ENCODE measurements around the gene ROMO1. TPM values are rescaled to one million over a fixed set of nuclear protein-coding genes. Genes with fewer than 3 reads are reported as not detected.
"Not testable (repeated sequence)": the region's sequence is repeated elsewhere in the genome, so short reads cannot be mapped to it uniquely, and the experiment has no call there.

ROMO1 gene
- total and polyA plus RNA-seq, 5 experiments from 2014 or later: 39.7 to 421 (median 305) TPM

DNA sequence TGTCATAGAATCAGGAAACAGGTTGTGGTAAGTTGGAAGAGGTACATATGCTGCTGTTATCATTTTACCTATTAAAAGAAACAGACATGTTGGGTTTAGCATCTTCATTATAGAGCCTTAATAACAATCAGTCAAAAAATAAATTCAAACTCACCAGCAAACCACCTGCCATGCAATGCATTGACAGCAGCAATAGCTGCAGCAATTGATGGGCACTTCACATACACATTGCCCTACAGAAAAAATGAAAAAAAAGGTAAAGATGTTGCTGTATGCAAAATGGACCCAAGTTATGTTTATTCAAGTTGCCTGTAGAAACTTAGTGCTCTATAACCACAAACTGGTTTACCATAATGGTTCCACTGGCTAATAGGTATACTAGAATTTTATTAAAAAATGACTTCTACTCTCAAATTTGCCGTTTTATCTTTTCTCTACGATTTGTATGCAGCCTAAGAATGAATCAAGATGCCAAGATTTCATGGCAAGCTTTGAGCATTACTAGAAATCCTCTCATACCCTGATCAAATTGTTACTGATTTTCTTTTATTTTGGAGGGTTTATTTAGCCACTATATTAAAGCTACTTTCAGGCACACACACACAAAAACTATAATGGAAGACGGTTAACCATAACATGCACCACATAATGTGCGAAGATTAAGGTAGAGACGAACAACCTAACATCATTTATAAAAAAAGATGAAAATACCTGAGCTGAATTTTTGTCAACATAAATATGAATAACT is 5.5 kb downstream of the ROMO1 start:
- no peaks in the 10 kb centered on the region for H3K9me3 Mint-ChIP-seq
- H3K4me3 Mint-ChIP-seq: no peak overlapping the region
- peak overlapping the region in 3 of 10 donors; percentile 17 to 39 (median 34) for H3K27ac Mint-ChIP-seq
- peaks cover 0 to 73% (median 12%) of the 10 kb centered on the region in 3 donors for H3K36me3 Mint-ChIP-seq
- DNase-seq (peak in 1 of 10 donors; percentile 5), ATAC-seq (no peak)
- POLR2A ChIA-PET: interaction anchor here (1.3 to 6.3 kb wide), 3 partner anchors 12 to 38 kb away, joined by 3 to 71 read pairs (median 3); partner anchors contain the start of gene RBM39
- peaks cover 9 to 34% (median 30%) of the 10 kb centered on the region in 4 donors for H3K4me1 Mint-ChIP-seq
- H3K27me3 Mint-ChIP-seq: no peaks in the 10 kb centered on the region

DNA sequence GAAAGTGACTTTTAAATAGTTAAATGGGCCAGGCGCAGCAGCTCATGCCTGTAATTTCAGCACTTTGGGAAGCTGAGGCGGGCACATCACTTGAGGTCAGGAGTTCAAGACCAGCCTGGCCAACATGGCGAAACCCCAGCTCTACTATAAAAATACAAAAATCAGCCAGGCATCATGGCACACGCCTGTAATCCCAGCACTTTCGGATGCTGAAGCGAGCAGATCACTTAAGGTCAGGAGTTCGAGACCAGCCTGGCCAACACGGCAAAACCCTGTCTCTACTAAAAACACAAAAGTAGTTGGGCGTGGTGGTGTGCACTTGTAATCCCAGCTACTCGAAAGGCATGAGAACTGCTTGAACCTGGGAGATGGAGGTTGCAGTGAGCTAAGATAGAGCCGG is 6.7 kb downstream of the ROMO1 start:
- H3K9me3 Mint-ChIP-seq, H3K27me3 Mint-ChIP-seq, ATAC-seq: not testable (repeated sequence)
- Mint-ChIP-seq H3K36me3 (peaks cover 0 to 85% (median 12%) of the 10 kb centered on the region in 3 donors), H3K4me1 (peaks cover 8 to 33% (median 28%) of the 10 kb centered on the region in 4 donors), H3K27ac (peak overlapping the region in 3 of 10 donors; percentile 3 to 68 (median 52)), H3K4me3 (peak overlapping the region in 1 of 10 donors; percentile 20)
- peak in 2 of 10 donors; percentile 2 to 7 for DNase-seq
- POLR2A ChIA-PET: interaction anchor here (0.7 kb wide), 1 partner anchor 181 kb away, joined by 3 read pairs; no protein-coding TSS in a partner anchor

DNA sequence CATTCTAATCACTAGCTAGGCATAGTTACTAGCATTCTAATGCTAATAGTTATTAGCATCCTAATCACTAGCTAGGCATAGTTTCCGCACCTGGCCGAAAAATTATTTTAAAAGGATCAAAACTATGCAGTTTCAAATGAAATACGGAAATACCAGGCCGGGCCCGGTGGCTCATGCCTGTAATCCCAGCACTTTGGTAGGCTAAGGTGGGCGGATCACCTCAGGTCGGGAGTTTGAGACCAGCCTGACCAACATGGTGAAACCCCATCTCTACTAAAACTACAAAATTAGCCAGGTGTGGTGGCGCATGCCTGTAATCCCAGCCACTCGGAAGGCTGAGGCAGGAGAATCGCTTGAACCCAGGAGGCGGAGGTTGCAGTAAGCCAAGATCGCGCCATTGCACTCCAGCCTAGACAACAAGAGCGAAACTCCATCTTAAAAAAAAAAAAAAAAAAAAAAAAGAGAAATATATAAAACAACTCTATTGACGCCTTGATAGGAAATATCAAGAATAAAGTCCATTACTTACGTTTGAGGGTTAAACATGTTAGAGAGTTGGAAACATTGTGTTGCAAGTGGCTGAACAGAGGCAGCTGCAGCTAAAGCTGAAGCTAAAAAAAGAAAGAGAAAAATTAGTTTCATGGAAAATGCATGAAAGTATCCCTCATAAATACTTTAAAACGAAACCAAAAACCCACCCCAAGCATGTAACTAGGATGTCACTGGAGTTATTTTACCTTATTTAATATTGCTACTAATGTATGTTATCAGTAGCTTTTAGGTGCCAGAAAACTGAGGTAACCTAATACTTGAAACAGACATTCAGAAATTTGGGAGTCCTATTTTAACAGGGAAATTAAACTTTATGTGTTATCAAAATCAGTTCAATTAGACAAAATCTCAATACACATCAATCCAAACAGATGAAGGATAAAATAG is 7.7 kb downstream of the ROMO1 start:
- H3K36me3 Mint-ChIP-seq: peaks cover 0 to 94% (median 16%) of the 10 kb centered on the region in 3 donors
- H3K4me3 Mint-ChIP-seq, ATAC-seq, H3K9me3 Mint-ChIP-seq, H3K27me3 Mint-ChIP-seq: not testable (repeated sequence)
- peaks cover 14 to 42% (median 35%) of the 10 kb centered on the region in 4 donors for H3K4me1 Mint-ChIP-seq
- peak in 2 of 10 donors; percentile 3 to 11 for DNase-seq
- POLR2A ChIA-PET: interaction anchor here (0.8 kb wide), 2 partner anchors 18 to 22 kb away, joined by 3 read pairs; no protein-coding TSS in a partner anchor
- peak overlapping the region in 3 of 10 donors; percentile 20 to 53 (median 29) for H3K27ac Mint-ChIP-seq

DNA sequence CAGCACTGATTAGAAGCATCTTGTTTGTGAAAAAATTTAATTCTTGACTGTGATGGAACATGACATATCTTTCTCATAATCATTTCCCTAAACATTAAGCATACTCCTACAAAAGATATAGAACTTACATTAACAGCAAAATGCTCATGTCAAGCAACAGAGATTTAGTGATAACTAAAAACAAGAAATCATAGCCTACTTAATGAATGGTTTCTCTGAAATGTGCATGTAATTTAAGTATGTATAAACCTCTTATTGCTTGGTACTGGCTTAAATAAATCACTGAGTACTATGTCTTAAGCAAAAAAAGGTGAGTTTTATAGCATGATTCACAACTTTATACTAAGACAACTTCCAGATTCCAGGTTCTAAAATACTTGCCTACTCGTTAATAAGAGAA is 9.3 kb downstream of the ROMO1 start:
- Mint-ChIP-seq H3K4me1 (peaks cover 19 to 49% (median 42%) of the 10 kb centered on the region in 4 donors), H3K27me3 (no peaks in the 10 kb centered on the region), H3K27ac (peak overlapping the region in 3 of 10 donors; percentile 46 to 59 (median 53)), H3K9me3 (no peaks in the 10 kb centered on the region), H3K4me3 (no peak overlapping the region), H3K36me3 (peaks cover 0 to 94% (median 23%) of the 10 kb centered on the region in 3 donors)
- POLR2A ChIA-PET: interaction anchor here (0.7 to 1.7 kb wide), 4 partner anchors 9 to 73 kb away, joined by 3 to 7 read pairs (median 4); partner anchors contain the start of genes NFS1 and ROMO1
- DNase-seq (peak in 1 of 10 donors; percentile 1), ATAC-seq (no peak)

DNA sequence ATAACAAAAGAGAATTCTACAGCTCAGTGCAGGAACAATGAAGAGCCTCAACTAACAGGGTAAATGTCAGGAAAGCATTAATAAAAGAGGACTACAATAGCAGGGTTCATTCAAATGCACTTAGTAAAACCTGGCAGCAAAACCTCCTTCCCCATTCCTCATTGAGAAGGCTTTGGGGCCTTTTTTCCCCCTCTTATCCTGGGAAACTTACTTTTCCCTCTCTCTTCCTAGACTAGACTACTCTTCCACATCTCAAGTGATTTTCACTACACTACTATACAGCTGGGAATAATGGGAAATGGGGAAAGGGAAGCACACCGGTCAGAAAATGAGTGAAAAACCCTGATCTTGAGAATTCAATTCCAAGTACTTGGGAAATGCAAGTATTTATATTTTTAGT is 10.1 kb downstream of the ROMO1 start:
- Mint-ChIP-seq H3K36me3 (peaks cover 0 to 94% (median 26%) of the 10 kb centered on the region in 3 donors), H3K4me1 (peaks cover 22 to 56% (median 44%) of the 10 kb centered on the region in 4 donors), H3K27ac (peak overlapping the region in 8 of 10 donors; percentile 16 to 63 (median 52)), H3K9me3 (no peaks in the 10 kb centered on the region), H3K4me3 (peak overlapping the region in 1 of 10 donors; percentile 5), H3K27me3 (no peaks in the 10 kb centered on the region)
- POLR2A ChIA-PET: interaction anchor here (1.7 kb wide), 1 partner anchor 9 kb away, joined by 7 read pairs; the partner anchor contains the start of genes NFS1 and ROMO1
- no peak for DNase-seq
- no peak for ATAC-seq

DNA sequence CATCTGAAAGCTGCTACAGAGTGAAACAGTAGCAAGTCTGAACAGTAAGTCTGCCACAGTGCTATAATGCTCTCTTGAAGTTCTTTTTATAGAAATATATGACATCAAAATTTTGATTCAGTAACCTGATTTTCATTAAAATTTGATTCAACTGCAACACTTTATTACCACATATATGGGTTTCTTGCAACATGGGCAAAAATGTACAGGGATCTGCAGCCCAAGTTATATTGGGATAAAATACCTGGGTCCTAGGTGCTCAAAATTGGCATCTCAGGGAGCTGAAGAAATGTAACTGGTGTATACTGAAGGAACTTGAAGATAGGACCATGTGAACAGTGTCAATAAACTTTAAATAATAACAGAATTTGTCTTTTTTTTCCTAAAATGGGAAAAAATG is 10.8 kb downstream of the ROMO1 start:
- peak overlapping the region in 5 of 10 donors; percentile 15 to 43 (median 31) for H3K27ac Mint-ChIP-seq
- peaks cover 0 to 93% (median 26%) of the 10 kb centered on the region in 3 donors for H3K36me3 Mint-ChIP-seq

DNA sequence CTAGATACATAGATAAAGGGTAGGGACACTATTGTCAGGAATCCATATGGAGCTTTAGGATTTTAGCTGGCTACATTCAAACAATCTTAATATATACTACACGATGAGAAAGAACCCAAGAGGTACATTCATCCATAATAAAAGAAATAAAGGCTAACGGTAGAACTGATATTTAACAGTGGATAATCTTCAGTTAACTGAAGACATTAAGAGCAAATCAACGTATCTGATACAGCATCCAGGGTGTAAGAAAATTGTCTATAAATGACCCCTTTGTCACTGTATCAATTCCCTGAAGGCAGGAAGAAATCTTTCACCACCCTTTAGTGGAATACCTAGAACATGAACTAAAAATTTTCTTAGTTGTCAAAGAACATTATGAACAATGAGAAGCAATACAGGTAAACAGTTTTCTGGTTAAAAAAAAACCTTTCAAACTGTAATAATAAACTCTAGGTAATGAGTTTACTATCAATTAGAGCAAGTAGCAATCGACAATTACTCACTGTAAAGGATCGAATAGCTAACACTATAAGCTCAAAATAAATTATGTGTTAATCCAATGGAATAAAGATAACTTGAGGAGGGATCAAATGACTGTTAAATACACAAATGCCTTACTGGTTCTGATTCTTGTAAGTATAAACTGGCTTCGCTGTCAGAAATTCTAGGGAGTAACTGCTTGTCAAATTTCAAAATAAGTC is 11.8 kb downstream of the ROMO1 start:
- Mint-ChIP-seq H3K4me3 (peak overlapping the region in 8 of 10 donors; percentile 54 to 66 (median 62)), H3K27ac (peak overlapping the region; percentile 23 to 86 (median 70)), H3K36me3 (peaks cover 0 to 93% (median 20%) of the 10 kb centered on the region in 3 donors), H3K9me3 (no peaks in the 10 kb centered on the region), H3K27me3 (no peaks in the 10 kb centered on the region), H3K4me1 (peaks cover 25 to 66% (median 51%) of the 10 kb centered on the region in 4 donors)
- no peak for ATAC-seq
- DNase-seq: no peak
- POLR2A ChIA-PET: interaction anchor here (1.2 to 1.8 kb wide), 2 partner anchors 12 to 31 kb away, joined by 4 to 8 read pairs; partner anchors contain the start of genes NFS1, RBM39 and ROMO1

More for the DNA sequence above, 10.8 kb downstream of the ROMO1 start:
- H3K4me3 Mint-ChIP-seq: peak overlapping the region in 1 of 10 donors; percentile 14
- peaks cover 24 to 58% (median 45%) of the 10 kb centered on the region in 4 donors for H3K4me1 Mint-ChIP-seq
- DNase-seq (no peak), ATAC-seq (no peak)
- POLR2A ChIA-PET: interaction anchor here (1.7 to 1.8 kb wide), 2 partner anchors 10 to 32 kb away, joined by 7 to 8 read pairs; partner anchors contain the start of genes NFS1, RBM39 and ROMO1
- no peaks in the 10 kb centered on the region for H3K9me3 Mint-ChIP-seq
- H3K27me3 Mint-ChIP-seq: no peaks in the 10 kb centered on the region

DNA sequence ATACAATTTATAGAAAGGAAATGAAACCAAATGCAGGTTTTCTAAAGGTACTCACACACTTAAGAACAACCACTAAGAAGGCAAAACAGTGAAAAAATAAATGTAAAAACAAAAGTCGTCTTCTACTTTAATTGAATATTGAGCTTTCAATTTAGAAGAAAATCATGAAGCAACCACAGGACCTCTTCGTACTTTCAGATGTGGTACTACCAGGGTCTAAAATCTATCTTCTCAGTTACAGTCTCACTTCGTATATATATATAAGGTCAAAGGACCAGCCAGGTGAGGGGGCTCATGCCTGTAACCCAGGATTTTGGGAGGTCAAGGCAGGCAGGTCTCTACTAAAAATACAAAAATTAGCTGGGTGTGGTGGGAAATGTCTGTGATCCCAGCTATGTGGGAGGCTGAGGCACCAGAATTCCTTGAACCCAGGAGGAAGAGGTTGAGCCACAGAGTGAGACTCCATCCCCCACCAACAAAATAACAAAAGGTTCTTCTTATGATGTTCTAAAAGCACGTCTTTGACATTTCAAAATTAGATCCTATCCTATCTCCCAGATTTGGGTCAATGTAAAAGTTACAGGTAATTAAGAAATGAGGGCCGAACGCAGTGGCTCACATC is 12.5 kb downstream of the ROMO1 start:
- H3K36me3 Mint-ChIP-seq: peaks cover 0 to 95% (median 23%) of the 10 kb centered on the region in 3 donors
- H3K4me3 Mint-ChIP-seq: peak overlapping the region; percentile 3 to 66 (median 58)
- H3K27ac Mint-ChIP-seq: peak overlapping the region; percentile 23 to 90 (median 76)
- no peaks in the 10 kb centered on the region for H3K27me3 Mint-ChIP-seq
- POLR2A ChIA-PET: interaction anchor here (0.6 to 1.8 kb wide), 3 partner anchors 13 to 31 kb away, joined by 3 to 8 read pairs (median 4); partner anchors contain the start of genes NFS1, RBM39 and ROMO1
- peak in 1 of 2 donors; percentile 29 for ATAC-seq
- peaks cover 27 to 68% (median 55%) of the 10 kb centered on the region in 4 donors for H3K4me1 Mint-ChIP-seq
- no peak for DNase-seq
- H3K9me3 Mint-ChIP-seq: no peaks in the 10 kb centered on the region

DNA sequence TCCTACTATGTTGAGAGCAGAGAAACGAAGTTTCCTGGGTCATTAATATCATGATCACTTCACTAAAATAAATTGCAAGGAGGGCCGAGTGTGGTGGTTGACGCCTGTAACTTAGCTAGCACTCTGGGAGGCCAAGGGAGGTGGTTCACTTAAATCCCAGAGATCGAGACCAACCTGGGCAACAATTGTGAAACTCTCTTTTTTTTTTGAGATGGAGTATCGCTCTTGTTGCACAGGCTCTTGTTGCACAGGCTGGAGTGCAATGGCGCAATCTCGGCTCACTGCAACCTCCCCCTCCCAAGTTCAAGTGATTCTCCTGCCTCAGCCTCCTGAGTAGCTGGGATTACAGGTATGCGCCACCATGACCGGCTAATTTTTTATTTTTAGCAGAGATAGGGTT is 13.9 kb downstream of the ROMO1 start:
- POLR2A ChIA-PET: interaction anchor here (0.7 to 1.4 kb wide), 3 partner anchors 12 to 29 kb away, joined by 3 to 7 read pairs (median 6); partner anchors contain the start of genes NFS1, RBM39 and ROMO1
- Mint-ChIP-seq H3K4me3 (peak overlapping the region in 2 of 10 donors; percentile 4 to 22), H3K4me1 (peaks cover 28 to 73% (median 57%) of the 10 kb centered on the region in 4 donors), H3K27ac (peak overlapping the region in 4 of 10 donors; percentile 1 to 58 (median 44)), H3K36me3 (peaks cover 0 to 97% (median 29%) of the 10 kb centered on the region in 3 donors)
- not testable (repeated sequence) for H3K27me3 Mint-ChIP-seq, H3K9me3 Mint-ChIP-seq, DNase-seq, ATAC-seq

DNA sequence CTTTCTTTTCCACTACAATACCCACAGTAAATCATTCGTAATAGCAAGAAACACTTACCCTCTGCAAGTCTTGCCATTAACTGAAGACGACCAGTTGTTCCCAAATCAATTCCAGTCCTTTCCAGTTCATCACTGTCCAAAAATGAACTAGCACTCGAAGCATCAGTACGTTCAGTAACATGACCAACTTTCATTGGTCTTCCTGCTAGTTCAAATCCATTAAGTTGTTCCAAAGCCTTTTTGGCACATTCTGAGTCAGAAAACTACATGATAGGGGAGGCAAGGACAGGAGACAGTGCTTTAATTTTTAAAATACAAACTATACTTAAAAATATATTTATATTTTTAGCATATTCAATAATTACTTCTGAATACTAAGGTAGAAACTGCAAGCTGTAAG is 14.9 kb downstream of the ROMO1 start:
- H3K4me3 Mint-ChIP-seq: peak overlapping the region in 2 of 10 donors; percentile 20 to 22

More for the DNA sequence above, 14.9 kb downstream of the ROMO1 start:
- no peak for DNase-seq
- H3K27ac Mint-ChIP-seq: peak overlapping the region in 3 of 10 donors; percentile 29 to 68 (median 38)
- H3K27me3 Mint-ChIP-seq: no peaks in the 10 kb centered on the region
- peaks cover 0 to 98% (median 29%) of the 10 kb centered on the region in 3 donors for H3K36me3 Mint-ChIP-seq
- POLR2A ChIA-PET: interaction anchor here (1.4 kb wide), 1 partner anchor 28 kb away, joined by 7 read pairs; the partner anchor contains the start of gene RBM39
- ATAC-seq: no peak
- peaks cover 27 to 70% (median 54%) of the 10 kb centered on the region in 4 donors for H3K4me1 Mint-ChIP-seq
- H3K9me3 Mint-ChIP-seq: no peaks in the 10 kb centered on the region
